ENCODE measurements around the gene PLEKHA7. TPM values are rescaled to one million over a fixed set of nuclear protein-coding genes. Genes with fewer than 3 reads are reported as not detected.

Gene PLEKHA7
- total RNA-seq, 1 donor from 2014 or later = 0.78 TPM

DNA sequence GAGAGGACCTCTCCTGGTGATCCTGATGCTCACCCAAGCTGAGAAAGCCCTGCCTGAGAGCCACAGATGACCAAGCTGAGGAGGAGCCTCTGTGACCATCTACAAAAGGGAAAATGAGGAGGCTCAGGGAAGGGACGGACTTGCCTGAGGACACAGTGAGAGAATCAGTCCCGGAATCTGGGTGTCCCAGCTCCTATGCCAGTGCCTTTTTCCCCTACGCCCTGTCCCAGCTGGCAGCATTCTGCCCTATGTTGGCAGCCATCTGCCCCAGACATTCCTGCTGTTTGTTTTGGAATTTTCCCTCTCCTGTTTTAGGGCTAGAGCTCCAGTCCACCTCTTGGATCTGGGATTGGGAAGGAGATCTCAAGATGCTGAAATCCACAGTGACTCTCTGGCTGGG, 221.2 kb downstream of the PLEKHA7 start:
- DNase-seq (ENCODE audit: low read depth) = peak; percentile 7

DNA sequence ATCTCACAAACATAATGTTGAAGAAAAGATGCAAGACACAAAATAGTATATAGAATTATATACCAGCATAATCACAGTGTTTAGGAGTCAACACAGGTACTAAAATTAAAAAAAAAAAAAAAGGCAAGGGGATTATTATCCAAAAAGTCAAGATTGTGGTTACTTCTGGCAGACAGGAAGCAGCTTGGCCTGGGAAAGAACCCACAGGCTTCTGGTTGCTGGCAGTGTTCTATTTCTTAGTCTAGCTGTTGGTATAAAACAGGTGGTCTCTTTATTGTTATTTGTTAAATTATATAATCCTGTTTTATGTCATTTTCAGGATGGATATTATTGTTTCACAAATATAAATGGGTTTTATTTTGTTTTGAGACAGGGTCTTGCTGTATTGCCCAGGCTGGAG, 221.8 kb downstream of the PLEKHA7 start:
- DNase-seq (ENCODE audit: low read depth) = peak; percentile 58

- peak; percentile 77 for DNase-seq (ENCODE audit: low read depth)
Observed at GRCh38 chr11:16791191-16791961, 222.8 kb downstream of the PLEKHA7 start.

DNA sequence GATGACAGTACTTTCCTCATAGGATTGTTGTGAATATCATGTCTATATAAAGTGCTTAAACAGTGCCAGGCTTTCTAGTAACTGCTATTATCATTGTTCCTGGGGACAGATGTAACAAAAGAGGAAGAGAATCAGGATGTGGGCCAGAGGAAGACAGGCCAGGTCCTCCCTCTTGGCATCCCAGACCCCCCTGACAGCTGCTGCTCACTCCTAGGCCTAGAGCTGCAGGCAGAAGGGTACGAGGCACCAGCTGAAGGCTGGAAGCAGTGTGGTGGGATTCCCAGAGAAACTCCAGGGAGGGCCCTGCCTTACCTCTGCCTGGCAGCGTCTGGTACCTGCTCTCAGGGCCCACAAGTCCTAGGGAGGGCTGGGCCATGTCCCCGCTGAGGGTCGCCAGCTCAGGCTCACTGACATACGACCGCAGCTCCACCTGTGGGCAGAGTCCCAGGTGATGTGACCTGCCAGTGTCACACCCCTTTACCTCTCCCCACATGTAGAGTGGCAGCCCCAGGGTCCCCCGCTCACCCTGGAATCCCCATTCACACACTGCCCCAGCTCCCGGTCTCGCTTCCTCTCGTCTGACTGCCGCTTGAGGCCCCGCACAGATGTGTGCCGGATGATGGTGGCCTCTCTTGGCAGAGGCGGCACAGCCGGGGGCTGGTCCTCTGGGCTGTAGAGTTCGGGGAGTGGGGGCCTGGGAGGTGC, 223.6 kb downstream of the PLEKHA7 start:
- no peak for DNase-seq (ENCODE audit: low read depth)

DNA sequence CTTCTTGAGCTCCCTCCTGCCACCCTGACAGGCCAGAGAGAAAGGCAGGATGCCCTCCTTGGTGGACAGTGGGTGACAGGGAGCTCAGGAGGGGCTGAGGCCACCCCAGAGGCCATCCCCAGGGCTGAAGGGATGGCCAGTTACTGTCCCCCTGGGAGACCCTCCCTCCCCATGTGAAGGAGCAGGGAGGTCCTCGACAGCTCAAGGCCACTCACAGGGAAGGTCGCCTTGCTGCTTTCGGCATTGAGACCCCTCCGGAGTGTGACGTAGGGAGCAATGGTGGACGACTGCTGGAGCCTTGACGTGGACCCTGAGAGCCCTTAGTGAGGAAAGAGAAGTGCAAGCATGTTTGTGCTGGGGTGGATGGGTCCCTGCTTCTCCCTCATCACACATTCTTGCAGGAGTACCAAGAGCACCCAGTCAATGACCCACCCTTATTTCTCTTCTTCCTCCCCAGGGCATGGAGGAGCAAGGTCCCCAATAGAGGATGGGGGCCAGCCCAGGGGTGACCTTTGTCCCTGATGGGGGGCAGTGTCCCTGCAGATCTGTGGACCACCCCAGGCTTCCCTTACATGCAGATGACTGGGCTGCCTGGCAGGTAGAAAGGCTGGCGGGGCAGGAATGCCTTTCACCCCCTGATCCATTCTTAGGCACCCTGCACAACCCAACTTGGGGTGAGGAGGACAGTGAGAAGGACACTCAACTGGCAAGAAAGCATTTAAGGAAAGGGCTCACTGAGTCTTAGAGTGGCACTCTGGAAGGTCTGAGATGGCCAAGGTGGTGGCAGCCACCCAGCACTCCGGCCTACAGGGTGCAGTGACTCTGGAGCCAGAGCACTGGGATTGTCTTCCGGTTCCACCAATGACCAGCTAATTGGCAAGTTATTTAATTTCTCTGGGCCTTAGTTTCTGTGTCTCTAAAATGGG, 224.4 kb downstream of the PLEKHA7 start:
- no peak for DNase-seq (ENCODE audit: low read depth)

DNA sequence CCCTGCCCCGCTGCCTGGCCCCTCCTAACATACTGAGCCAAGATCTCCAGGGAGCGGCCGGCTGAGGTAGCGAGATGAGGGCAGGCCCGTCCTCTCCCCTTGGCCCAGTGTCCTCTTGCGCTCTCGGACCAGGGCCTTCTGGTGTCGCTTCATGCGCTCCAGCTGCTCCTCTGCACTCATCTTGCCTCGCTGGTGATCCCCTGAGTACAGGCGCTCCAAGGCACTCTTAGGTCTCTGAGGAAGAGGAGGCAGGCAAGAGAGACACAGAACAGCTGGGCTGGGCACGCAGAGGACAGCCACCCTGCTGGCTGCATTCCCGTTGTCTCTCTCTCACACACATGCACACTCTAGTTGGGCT, 225.2 kb downstream of the PLEKHA7 start:
- DNase-seq (ENCODE audit: low read depth) = peak; percentile 6

- peak; percentile 58 for DNase-seq (ENCODE audit: low read depth)
Observed at GRCh38 chr11:16788141-16789062, 225.8 kb downstream of the PLEKHA7 start.

DNA sequence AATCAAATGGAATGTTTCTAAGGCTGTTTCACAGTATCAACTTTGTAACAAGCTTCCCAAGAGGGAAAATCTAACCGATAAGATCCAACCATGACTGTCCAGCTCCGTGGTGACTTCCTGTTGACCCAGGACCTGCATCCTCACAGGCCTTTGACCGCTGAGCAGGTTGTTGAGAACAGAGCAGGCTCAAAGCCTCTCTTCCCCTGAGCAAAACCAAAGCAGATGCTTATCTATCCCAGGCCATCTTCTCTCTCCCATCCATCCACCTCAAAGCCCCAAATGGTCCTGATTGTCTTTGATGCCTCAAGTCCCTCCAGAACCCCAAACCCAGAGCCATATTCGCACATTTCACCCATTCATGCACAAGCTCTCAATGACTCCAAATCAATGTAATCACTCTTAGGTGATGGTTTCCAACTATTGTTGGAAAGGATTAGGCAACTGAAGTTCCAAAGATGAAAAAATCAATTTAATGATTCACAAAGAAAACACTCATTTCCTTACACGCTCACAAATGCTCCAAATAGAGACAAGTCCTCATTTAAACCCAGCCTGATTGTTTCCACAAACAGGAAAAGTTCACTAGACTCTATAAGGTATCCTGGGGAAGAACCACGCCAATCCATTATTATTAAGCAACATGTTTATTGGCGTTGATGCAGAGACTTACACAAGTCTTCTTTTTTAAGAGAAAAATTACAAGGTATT, 227.0 kb downstream of the PLEKHA7 start:
- no peak for DNase-seq (ENCODE audit: low read depth)

- no peak for DNase-seq (ENCODE audit: low read depth)
Observed at GRCh38 chr11:16786131-16786530, 228.1 kb downstream of the PLEKHA7 start.

DNA sequence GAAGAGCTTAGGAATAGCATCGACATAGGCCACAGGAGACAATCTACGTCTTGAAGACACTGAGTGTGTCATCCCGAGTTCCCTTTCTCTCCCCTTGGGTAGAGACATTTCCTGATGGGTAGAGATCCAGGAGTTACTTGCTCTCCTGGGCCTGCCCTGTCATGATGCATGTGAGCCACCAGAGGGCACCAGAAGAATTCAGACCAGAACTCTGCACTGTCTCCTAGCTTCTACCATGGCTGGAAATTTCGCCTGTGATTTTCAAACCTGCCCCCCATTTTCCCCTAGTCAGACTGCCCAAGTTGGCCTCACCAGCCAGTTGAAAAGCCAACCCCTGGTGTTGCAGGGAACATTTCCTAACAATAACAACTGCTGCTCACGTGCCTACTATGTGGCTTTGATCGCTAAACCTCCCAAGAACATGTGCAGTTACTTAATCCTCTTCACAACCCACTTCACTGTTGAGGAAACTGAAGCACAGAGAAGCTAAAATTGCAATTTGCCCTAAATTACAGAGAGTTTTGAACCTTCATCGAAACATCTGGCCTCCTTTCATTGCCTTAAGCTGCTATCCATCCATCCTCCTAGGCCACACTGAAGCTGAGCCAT, 228.6 kb downstream of the PLEKHA7 start:
- DNase-seq (ENCODE audit: low read depth) = peak; percentile 78

DNA sequence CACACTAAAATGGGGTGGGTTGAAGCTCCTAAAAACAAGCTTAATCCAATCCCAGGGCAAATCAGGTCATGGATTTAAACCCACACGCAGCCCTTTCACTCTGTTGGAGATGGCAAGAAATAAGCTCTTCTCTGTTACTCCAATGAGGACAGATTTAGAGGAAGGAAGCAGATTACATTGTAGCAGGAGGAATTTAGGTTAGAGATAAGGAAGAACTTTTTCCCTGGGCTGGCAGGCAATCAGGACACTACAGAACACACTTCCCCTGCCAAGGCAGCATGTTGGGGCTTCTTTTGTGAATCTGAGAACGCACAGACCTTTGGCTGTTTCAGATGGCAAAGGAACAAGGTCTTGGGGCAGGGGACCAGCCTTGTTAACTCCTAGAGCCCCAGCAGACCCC, 229.5 kb downstream of the PLEKHA7 start:
- no peak for DNase-seq (ENCODE audit: low read depth)

DNA sequence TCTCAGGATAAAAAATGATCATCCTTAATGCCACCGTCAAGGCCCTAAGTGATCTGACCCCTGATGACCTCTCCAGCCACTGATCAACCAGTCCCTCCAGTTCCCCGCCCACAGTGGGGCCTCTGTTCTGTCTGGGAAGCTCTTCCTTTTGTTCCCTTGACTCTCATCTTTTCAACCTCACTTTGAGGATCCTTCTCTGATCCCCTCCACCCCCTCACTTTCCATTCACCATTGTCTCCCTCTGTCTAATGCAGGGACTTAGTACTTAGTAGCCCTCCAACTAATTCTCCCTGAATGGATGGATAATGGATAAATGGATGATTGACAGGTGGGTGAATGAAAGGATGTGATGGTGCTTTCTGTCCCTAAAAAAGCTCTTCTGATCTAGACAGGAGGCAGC, 230.1 kb downstream of the PLEKHA7 start:
- no peak for DNase-seq (ENCODE audit: low read depth)

- no peak for DNase-seq (ENCODE audit: low read depth)
Observed at GRCh38 chr11:16783321-16783801, 230.9 kb downstream of the PLEKHA7 start.

DNA sequence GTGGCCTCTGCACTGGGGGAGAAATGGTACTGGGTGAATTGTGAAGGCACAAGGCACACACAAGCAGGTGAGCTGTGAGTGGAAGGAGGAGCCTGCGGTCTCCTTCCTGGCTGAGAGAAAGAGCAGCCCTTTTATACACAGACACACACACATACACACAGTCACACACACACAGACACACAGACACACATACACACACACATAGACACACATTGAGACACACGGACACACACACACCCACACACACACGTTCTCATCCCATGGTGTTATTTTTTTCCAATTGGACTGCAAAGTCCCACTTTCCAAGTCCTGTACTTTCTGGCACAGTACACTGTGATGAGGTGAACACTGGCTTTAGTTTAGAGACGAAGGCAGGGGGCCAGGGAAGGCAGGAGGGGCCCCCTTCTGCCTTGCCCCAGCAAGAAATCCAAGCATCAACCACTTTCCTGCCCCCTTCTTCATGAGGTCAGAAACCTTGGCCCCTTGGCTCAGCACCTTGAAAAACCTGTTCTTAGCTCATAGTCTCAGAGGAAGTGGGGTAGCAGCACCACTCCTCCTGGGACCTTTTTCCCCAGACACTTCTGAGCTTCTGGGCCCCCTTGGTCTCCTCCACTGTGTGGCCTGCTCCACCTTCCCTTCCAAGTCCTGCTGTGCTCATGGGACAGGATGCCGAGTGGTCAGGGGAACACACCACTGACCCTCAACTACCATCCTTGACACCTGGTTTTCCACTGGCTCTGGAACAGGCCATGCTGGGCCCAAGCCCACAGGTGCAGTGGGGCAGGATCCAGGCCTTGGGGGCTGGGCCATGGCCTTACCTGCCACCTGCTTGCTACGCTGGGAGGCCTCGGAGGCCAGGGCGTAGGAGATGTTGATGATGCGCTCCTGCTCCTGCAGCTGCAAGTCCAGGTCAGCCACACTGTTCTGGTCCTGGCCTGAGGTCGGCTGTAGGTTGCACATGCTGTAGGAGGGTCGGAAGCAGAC, 232.0 kb downstream of the PLEKHA7 start:
- DNase-seq (ENCODE audit: low read depth) = no peak

DNA sequence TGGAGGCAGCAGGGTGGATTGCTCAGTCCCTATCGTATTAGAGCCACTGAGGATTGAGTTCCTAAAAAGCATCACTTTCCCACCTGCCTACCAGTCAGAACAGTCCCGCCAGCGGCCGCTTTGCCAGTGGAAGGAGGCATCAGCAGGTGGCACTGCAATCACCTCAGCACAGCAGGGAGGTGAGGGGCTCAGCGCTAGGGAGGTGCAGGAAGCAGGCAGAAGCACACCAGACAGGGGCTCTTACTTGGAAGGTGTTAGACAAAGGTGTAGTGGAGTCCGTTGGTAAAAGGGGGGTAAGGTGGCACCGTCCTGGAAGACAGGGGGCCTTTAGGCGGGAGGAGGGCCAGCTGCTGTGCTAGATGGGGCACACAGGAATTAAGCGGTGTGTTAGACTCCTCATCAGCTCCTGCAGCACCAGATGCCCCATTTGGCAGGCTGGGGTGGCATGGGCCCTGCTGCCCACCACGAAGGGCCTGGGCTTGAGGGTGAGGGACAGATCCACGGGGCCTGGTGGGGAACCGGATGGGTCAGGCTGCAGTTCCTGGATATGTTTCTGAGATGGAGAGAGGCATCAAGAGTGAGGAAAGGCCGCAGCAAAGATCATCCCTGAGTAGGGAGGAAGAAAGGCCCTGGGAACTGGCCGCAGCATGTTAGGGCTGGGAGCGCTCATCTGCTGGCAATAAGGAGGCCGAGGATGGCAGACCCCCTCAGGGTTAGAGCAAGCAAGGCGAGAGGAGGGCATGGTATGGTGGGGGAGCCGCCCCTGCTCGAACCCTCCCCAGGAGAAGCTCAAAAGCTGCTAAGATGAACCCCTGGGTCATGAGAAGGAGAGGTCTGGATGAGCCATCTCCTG, 233.3 kb downstream of the PLEKHA7 start:
- DNase-seq (ENCODE audit: low read depth) = no peak

DNA sequence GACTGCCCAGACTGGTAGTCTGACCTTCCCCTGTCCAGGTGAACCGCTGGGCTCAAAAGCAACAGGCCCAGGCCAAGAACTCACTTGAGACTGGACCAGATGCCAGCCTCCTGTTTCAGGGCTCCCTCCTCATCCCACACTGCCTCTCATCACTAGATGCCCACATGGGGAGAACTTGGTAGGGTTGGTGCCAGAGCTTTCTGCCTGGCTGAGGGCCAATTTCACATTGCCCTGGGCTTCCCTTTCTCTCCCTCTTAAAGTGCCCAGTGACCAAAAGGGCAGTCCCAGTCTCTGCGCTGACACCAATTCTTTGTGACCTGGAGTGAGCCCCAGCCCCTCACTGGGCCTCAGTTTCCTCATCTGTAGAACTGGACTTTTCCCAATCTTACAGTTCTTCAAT, 234.1 kb downstream of the PLEKHA7 start:
- no peak for DNase-seq (ENCODE audit: low read depth)

DNA sequence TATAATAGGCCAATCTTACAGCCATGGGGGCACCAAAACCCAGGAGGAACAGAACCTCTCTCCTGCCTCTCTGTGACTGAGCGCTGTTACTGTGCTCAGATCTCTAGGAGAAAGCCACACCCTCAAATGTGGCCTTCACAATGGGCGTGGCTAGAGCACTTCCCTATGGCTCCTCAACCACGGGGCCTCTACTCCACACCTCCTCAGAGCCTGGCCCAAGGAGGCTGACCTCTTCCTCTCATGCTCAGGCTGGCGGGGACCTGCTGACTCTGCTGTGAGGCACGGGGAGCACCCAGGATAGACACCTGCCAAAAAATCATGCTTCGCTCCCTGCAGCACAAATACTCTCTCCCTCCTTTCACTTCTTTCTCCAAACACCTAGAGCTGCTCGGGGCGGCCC, 234.8 kb downstream of the PLEKHA7 start:
- no peak for DNase-seq (ENCODE audit: low read depth)
